GM19467 (cell line): ENCODE measurements around the gene NRDE2.

Experiments
- ATAC-seq: cut with Tn5 transposase; IDR thresholded peaks from one replicate; pipeline ENCODE4 v1.9.1; 2021; ENCODE audit warnings: mild to moderate bottlenecking, moderate library complexity; ENCODE audit not compliant: unreplicated experiment

NRDE2 gene, protein sequence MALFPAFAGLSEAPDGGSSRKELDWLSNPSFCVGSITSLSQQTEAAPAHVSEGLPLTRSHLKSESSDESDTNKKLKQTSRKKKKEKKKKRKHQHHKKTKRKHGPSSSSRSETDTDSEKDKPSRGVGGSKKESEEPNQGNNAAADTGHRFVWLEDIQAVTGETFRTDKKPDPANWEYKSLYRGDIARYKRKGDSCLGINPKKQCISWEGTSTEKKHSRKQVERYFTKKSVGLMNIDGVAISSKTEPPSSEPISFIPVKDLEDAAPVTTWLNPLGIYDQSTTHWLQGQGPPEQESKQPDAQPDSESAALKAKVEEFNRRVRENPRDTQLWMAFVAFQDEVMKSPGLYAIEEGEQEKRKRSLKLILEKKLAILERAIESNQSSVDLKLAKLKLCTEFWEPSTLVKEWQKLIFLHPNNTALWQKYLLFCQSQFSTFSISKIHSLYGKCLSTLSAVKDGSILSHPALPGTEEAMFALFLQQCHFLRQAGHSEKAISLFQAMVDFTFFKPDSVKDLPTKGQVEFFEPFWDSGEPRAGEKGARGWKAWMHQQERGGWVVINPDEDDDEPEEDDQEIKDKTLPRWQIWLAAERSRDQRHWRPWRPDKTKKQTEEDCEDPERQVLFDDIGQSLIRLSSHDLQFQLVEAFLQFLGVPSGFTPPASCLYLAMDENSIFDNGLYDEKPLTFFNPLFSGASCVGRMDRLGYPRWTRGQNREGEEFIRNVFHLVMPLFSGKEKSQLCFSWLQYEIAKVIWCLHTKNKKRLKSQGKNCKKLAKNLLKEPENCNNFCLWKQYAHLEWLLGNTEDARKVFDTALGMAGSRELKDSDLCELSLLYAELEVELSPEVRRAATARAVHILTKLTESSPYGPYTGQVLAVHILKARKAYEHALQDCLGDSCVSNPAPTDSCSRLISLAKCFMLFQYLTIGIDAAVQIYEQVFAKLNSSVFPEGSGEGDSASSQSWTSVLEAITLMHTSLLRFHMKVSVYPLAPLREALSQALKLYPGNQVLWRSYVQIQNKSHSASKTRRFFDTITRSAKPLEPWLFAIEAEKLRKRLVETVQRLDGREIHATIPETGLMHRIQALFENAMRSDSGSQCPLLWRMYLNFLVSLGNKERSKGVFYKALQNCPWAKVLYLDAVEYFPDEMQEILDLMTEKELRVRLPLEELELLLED

DNA sequence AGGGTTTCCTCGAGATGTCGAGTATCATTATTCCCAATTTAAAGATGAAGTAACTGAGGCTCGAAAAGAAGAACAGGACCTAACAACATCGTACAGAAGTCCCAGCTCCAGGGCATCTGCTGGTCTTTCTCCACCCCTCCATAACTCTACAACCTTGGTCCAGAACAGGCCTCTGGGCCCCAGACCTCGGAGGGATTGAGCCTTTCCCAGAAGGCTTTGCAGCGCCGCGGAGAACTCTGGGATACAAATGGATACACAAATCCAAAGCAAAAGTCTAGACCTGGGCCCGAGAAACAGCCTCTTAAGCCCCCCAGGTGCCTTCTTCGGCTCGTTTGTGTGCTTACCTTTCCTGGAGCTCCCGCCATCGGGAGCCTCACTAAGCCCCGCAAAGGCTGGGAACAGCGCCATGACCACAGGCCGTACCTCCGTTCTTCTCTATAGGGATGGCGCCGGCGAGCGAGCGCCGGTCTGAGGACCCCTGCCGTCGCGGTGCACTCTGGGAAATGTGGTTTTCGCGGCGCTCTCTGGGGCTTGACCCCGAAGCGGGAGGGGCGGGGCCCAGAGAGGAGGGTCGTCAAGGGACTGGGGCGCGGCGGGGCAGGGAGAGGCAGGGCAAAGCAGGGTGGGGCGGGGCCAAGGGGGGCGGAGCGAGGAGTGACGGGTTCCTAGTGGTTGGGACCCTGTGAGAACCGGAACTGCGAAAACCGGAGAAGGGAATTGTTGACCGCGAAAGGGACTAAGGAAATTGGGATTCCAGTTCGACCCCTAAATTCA lies at the start of gene NRDE2:
Gene NRDE2, minus strand, starts transcription at position 445 of the 774 bp plus-strand sequence. Its CDS starts 37 bp downstream, at position 408.
- ATAC-seq = peak; percentile 90

DNA sequence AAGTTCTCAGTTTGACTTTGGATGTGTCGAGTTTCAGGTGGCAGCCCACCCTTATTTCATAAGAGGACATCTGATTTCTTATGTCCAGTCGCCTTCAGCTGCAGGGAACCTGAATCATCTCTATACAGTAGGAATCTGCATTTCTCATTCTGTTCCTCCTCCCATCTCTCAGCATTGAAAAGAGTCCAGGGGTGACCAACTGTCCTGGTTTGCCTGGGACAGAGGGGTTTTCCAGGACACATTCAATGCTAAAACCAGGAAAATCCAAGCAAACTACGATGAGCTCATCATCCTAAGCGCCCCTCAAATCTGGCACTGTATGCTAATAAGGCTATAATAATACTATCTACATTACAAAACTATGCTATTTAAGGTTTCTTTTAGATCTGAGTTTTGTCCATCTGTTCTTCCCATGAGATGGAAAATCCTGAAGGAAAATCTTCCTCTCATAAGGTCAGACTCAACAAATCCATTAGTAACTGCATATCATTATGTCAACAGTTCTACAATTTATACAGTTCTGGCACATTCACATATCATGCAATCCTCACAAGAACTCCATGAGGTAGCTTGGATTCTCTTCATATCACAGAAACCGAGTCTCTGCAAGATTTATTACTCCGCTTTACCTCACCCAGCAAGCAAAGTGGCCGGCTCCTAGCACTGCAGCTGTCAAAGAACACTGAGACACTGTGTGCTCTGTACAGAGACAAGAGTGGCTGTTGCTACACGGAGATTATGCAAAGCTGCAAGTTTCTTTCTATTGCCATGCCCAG lies 49.5 kb upstream of the NRDE2 start:
- no peak for ATAC-seq

DNA sequence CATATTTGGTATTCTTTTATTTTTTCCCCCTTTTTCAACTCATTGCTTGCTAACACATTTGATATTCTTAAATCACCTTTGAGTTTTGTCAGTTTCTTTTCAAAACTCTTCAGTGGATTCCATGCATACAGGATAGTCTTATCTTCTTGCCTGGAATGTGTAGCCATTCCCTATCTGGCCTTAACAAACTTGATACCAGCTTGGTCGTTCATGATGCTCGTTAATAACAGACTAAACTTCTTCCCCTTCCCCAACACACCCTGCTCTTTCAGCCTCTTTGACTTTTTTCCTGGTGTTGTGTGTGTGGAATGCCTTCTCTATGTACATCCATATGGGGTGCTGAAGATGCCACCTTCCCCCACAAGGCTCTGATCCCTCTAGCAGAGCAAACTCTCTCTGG lies 47.4 kb upstream of the NRDE2 start:
- no peak for ATAC-seq

DNA sequence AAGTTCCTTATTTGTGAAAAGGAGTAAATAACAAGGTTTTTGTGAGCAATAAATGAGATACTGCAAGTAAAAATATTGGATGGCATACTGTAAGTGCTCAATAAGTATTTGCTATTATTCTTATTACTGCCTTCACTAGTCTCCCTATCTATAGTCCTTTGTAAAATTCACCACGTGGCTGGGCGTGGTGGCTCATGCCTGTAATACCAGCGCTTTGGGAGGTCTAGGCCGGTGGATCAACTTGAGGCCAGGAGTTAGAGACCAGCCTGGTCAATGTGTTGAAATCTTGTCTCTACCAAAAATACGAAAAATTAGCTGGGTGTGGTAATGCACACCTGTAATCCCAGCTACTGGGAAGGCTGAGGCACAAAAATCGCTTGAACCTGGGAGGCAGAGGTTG lies 46.5 kb upstream of the NRDE2 start:
- ATAC-seq = no peak

DNA sequence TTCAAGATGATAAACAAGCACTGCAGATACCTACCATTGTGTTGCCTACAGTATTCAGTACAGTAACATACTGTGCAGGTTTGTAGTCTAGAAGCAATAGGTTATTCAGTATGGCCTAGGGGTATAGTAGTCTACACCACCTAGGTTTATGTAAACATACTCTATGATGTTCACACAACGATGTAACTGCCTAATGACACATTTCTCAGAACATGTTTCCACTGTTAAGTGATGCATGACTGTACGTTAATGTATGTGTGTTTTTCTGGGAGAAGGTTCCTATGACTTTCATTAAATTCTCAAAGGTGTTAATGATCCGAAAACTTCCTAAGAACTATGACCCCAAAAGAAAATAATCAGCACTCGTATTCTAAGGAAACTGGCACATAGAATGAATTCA lies 44.2 kb upstream of the NRDE2 start:
- ATAC-seq = no peak

DNA sequence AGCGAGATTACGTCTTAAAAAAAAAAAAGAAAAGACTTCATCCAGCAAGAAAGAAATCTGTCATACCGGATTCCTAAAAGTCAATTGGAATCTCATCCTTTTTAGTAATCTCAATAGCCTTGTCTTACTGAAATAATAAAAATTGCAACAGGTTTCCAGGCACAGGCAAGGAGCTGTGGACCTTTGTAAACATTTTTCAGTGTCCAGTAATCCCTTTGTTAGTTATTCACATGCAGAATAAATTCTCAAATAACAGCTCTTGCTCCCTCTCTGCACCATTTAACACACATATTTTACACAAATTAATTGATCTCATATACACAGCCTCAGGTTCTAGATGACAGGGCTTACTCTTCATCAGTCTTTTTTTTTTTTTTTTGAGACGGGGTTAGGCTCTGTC lies 43.1 kb upstream of the NRDE2 start:
- ATAC-seq = no peak

DNA sequence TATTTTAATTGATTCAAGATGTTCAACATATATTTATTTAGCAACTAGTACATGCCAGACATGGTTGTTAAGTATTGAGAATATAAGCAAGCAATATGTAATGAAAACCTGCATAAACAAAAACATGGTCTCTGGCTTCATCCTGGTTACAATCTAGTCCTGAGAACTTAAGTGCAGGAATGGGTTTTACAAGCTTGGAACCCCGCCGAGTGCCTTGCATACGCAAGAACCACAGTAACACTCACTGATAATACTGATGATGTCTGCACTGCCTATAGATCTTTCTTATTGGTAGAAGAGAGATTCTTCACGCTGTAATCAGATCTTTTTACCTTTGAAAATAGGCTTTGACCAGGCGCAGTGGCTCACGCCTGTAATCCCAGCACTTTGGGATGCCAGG lies 42.1 kb upstream of the NRDE2 start:
- ATAC-seq = no peak

DNA sequence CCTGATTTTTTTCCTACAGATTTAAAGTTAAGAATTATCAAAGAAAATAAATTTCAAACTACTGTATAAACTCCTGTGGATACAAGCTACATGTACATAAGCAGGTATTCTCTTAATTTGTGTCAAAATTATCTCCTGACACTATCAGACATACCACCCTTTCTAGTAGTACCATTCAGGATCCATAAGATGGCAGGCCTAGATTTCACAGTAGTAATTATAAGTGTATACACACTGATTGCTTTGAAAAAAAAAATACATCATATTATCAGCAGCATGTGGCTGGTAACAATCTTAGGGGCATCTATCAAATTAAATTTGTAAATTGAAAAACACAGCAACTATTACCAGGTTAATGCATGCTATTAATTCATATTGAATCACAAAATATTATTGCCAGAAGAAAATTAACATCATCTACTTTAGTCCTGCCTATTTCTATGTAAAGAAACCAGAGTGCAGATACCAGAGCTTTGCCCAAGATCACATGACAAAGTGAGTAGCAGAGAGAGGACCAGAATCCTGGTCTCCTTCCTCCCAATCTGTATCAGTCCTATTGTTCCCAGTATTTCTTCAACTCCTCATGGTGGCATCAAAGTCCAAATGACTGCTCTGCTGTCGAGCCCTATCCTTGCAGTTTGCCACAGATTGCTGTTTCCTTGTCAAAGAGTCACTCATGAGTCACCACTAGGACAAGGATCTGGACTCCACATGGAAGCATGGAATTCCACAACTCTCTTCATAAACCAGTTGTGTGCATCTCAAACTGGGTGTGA lies 37.4 kb upstream of the NRDE2 start:
- ATAC-seq = no peak

DNA sequence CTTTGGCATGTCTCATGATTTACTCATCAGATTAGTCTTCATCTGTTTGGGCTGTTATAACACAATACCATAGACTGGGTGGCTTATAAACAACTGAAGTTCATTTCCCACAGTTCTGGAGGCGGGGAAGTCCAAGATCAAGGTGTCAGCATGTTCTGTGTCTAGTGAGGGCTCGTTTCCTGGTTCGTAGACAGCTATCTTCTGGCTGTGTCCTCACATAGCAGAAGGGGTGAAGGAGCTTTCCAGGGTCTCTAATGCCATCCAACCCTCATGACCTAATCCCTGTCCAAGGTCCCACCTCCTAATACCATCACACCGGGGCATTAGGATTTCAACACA lies 30.8 kb upstream of the NRDE2 start:
- no peak for ATAC-seq

DNA sequence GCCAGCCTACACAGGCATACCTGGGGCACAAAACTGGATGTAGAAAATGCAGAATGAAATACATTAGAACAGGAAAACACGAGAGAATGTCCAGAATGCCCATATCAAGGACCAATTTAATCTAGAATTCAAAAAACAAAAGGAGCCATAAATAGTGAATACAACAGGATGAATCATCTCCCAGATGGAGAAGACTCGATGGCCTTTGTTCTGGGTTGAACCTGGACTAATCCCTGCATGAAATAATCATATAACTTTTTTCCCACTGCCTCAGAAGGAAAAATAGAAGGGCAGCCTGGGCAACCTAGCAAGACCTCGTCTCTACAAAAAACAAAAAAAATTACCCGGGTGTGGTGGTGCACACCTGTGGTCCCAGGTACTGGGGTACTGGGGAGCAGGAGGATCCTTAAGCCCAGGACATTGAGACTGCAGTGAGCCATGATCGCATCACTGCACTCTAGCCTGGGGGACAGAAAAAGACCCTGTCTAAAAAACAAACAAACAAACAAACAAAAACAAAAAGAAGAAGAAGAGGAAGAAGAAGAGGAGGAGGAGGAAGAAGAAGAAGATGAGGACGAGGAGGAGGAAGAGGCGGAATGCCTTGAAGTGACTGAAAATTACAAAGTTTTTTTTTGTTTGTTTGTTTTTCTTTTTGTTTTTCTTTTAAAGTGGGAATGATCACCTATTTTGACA lies 30.3 kb upstream of the NRDE2 start:
- ATAC-seq = no peak

DNA sequence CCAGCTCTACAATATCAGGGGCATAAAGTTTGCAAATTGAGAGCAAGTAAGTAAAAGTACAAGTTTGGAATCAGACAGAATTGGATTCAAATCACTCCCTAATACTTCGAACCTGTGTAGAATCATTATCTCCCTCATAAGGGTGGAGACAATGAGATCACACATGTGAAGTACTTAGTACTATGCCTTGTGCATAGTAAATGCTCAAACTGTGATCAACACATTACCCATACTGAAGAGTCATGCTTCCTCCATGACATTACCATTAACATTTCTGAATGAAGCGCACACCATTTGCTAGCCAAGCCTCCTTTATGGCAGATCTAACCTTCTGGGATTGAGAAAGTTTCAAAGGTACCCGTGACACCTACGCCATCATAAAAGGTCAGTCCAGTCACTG lies 26.6 kb upstream of the NRDE2 start:
- ATAC-seq = no peak

DNA sequence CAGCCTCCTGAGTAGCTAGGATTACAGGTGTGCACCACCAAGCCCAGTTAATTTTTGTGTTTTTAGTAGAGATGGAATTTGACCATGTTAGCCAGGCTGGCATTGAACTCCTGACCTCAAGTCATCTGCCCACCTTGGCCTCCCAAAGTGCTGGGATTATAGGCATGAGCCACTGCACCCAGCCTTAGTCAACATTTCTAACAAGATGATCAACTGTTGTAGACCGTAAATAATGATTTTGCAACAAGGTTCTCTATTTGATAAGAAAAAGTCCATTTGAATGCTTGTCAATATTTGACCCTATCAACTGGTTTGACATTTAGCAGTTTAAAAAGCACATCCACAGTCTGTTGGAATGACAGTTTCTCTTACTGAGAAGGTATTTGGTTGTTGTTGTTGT lies 25.2 kb upstream of the NRDE2 start:
- no peak for ATAC-seq

DNA sequence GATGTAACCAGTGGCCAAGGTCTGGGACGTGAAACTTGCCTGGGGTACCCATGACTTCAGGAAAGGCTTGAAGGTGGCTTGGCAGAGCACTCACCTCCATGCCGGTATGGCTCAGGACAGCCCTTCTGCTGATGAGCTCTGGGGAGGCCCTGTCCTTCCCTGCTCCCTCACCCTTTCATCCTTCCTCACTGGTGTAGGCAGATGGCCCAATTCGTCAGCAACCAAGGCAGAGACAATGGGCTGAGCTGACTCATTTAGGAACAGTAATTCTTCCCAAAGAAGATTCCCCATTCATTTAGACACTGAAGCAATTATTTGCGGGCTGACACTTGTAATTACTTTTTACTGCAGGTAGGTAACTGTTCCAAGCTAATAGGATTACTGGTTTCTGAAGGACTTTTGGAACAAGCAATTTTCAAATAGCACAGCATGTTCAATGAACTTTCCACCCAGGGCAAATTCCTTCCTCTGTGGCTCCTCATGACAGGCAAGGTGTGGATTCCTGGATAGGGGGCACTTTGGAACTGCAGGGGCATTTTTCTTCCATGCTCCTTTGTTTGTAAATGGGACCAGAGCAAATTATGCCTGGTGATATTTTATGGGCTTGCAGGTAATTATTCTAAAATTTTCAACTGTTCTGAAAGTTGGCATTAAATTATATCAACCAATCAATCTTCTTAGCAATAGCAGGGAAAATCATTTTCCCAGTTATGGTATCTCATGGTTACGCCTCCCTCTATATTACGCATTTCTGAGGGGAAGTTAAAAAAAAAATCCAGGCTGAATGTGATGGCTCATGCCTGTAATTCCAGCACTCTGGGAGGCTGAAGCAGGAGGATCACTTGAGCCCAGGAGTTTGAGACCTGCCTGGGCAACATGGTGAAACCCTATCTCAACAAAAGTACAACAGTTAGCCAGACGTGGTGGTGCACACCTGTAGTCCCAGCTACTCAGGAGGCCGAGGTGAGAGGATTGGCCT lies 24.1 kb upstream of the NRDE2 start:
- ATAC-seq = no peak

DNA sequence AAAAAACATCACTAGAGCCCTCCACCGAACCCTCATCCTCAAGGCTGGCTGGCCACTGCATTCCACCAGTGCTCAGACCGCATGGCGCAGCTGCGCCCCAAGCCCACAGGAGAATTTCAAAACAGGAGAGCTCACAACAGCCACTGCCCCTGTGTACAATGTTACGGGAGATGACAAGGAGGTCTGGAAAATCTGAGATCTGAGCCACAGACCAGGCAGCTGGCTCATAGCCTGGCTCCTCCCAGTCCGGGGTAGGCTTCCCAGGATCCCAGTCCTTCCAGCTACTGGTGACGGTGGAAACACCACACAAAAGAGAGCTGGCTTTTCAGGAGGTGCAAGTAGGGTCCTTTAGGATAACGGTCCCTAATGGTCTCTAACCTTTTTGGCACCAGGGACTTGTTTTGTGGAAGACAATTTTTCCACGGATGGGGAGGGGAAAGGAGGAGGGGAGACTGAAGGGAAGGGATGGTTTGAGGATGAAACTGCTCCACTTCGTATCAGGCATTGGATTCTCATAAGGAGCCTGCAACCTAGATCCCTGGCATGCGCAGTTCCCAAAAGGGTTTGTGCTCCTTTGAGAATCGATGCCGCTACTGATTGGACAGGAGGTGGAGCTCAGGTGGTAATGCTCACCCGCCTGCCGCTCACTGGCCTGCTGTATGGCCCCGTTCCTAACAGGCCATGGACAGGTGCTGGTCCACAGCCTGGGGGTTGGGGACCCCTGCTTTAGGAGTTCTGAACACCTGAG lies 23.0 kb upstream of the NRDE2 start:
- ATAC-seq = no peak

DNA sequence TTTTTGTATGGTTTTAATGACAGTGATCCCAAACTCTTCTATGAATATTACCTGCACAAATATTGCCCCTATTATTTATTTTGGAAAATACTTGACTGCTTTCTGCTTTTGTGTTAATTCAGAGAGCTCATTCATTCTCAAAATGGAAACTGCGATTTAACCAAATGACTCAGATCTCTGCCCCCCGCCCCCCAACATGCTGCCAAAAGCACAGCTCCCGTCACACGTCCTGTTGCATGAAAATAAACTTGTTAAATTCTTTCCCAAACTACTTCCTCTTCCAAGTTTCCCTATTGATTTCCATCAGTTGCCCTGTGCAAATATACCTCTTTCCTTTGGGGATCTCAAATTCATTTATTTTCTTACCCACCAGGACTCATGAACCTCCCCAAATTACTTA lies 18.0 kb upstream of the NRDE2 start:
- ATAC-seq = no peak

DNA sequence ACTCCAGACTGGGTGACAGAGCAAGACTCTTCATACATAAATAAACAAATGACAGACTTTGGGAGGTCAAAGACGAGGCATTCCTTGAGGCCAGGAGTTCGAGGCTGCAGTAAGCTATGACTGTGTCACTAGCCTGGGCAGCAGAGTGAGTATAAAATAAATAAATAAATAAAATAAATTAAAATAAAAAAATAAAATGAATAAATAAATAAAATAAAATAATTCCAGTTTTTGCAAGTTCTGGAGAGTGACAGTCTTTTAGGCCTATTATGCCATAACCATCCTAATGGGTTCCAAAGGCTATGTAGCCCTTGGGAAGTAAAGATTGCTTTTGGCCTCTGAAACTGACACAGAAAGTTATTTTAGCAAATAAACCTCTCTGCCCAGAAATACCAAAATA lies 16.5 kb upstream of the NRDE2 start:
- no peak for ATAC-seq

DNA sequence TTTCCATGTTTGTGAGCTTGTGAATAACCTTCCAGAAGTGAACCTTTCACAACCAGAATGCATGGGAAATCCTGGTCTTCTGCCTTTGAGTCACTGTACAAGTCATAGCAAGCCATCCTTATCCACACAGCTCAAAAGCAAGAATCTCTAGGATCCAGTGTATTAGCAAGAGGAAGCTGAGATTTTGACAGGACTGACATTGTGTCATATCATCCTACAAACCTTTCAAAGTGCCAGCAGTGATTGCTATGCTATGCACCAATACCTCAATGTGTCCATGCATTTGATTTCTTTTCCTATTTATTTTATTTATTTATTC lies 13.5 kb upstream of the NRDE2 start:
- ATAC-seq = no peak
